Ammon's horn (tissue), 1 donor: ENCODE data around the gene DLGAP1.

ENCODE experiments used
- DNase-seq: peaks from one replicate; pipeline ENCODE4 v3.0.0-alpha.2; 2016; ENCODE audit warnings: low spot score

Gene DLGAP1

DNA sequence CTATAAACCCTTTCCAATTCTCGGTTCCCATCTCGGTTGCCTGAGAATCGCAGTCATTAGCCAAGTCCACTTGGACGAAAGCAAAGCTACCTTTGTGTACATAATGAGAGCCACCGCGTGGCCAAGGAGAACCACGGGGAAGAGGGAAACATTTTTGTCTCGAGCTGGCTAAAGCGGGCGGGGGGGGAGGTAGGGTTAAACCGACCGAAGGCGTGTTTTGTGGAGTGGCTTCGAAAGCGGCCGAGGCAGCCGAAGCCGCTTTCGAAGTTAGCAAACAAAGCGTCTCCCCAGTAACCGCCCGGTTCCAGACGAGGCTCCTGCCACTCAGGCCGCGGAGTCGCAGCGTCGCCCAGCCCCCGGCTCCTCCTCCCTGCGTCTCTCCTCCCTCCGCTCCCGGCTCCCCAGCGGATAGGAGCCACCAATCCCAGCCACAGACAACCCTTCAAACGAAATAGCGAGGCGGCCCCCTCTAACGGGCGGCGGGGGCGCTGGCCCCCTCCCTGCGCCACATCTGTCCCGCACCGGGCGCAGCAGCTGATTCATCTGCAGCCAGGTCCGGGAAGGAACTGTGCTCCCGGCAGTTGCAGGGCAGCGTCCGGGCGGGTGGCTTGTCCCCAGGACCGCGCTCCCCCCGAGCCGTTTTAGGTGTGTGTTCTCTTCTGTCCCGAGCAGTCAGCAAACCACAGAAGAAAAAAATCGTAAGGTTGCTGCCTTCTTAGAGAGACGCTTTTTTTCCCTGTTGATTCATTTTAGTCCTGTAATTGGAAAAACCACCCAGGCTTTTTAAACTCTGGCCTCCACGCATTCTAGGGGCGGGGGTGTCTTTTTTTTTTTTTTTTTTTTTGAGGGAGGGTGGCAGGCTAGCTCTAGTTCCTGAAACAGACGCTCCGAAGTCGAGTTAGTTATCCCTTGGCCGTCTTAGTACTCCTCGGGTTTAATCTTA lies 1006.9 kb downstream of the DLGAP1 start:
- peak; percentile 96 for DNase-seq

DNA sequence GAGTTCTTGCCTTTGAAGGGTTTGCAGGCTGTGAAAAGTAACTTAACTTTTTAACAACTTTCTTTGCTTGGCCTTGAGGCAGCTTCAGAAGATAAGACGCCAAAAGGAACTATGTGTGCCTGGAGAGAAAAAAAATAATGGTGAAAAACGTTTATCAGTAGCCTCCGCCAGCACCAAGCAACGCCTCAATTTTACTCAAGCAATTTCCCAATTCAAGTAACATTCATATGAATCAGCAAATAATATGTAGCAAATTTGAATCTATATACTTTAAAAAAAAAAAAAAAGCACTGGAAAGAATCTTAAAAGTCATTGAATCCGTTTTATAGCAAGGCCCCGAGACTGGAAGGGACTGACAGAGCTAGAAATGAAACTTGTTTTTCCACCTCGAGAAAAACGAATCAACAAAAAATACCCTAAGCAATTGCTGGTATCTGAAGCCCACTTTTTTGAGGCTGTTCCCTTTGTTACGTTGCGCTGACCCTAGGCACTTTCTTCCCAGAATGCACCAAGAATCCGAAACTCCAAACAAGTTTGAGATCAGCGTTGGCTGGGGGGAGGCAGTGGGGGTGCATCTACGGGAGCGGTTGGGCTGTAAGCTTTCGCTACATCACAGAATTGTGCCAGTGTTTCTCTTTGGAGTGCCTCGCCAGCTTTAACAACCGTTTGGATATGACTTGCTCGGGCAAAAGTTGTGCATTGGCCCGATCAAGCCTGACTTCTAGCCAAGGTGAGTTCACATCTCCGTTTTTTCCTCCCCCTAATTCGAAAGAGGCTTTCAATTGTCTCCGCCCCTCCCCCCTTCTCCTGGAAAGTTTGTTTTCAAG lies 1007.8 kb downstream of the DLGAP1 start:
- peak; percentile 60 for DNase-seq
